ENCODE results near the gene FOXN4. TPM values are rescaled to one million over a fixed set of nuclear protein-coding genes. Genes with fewer than 3 reads are reported as not detected.

The FOXN4 gene
- total RNA-seq, 6 experiments from 2014 or later, result not detected

DNA sequence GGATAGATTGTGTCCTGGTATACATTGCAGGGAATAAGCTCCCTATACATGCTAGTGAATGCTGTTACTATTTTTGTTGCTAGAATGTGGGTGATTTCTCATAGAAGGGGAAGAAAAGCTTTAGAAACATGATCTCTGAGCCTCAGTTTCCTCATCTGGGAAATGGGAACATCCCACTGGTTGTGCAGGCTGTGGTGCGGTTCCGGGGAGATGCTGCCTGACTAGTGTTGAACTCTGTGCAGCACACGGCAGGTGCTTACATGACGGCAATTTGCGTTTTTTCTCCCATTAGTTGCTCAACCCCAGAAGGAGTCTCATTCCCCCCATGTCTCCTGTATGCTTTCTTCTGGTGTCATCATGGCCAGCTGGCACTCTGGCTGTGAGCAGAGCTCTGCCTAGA is 32.9 kb downstream of the FOXN4 start:
- no peaks in the 10 kb centered on the region; the same call in 1 of the 2 replicates for H3K4me1 Mint-ChIP-seq (ENCODE audit: low read depth)
- DNase-seq, result no peak
- no peaks in the 10 kb centered on the region for H3K36me3 Mint-ChIP-seq (ENCODE audit: low read depth)
- H3K27me3 Mint-ChIP-seq (ENCODE audit: insufficient read depth), result peaks cover 11% of the 10 kb centered on the region
- no peak overlapping the region for H3K27ac Mint-ChIP-seq
- H3K9me3 Mint-ChIP-seq, result no peaks in the 10 kb centered on the region
- TF ChIP-seq, protein P1, sequence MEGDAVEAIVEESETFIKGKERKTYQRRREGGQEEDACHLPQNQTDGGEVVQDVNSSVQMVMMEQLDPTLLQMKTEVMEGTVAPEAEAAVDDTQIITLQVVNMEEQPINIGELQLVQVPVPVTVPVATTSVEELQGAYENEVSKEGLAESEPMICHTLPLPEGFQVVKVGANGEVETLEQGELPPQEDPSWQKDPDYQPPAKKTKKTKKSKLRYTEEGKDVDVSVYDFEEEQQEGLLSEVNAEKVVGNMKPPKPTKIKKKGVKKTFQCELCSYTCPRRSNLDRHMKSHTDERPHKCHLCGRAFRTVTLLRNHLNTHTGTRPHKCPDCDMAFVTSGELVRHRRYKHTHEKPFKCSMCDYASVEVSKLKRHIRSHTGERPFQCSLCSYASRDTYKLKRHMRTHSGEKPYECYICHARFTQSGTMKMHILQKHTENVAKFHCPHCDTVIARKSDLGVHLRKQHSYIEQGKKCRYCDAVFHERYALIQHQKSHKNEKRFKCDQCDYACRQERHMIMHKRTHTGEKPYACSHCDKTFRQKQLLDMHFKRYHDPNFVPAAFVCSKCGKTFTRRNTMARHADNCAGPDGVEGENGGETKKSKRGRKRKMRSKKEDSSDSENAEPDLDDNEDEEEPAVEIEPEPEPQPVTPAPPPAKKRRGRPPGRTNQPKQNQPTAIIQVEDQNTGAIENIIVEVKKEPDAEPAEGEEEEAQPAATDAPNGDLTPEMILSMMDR (IDR thresholded peaks at IDR 0.05), result no peak
- no peak overlapping the region for H3K4me3 Mint-ChIP-seq

DNA sequence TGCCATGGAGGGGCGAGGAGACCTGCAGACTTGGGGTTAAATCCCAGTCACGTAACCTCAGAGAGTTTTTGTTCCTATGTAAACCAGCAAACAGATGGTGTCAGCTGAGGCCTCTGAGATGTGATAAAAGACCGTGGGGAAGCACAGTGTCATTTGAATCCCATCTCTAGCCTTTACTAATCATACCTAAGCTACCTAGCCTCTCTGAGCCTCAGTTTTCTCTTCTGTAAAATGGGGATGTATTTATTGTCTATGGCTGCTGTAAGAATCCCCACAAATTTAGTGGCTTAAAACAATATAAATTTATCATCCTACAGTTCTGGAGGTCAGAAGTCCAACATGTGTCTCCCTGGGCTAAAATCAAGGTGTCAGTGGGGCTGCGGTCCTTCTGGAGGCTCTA is 33.9 kb downstream of the FOXN4 start:
- Mint-ChIP-seq H3K27me3 (ENCODE audit: insufficient read depth) (peaks cover 11% of the 10 kb centered on the region), H3K4me1 (ENCODE audit: low read depth) (no peaks in the 10 kb centered on the region; the same call in 1 of the 2 replicates), H3K27ac (no peak overlapping the region), H3K4me3 (no peak overlapping the region), H3K36me3 (ENCODE audit: low read depth) (no peaks in the 10 kb centered on the region), H3K9me3 (no peaks in the 10 kb centered on the region; the same call in 1 of the 2 replicates)
- TF ChIP-seq, protein P1 (IDR thresholded peaks at IDR 0.05), result no peak
- DNase-seq, result no peak

DNA sequence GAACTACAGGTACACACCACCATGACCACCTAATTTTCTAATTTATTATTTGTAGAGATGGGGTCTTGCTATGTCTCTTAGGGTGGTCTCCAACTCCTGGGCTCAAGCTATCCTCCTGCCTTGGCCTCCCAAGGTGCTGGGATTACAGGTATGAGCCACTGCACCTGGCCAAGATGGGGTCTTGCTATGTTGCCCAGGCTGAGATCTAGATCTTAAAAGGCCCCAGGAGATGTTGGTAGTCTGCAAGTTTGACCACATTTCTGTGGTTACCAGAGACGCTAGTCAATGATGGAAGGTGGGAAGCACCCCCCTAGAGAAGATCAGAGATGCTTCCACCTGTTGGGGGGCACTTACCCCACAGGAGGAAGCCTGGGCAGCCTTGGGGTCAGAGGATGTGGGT is 34.7 kb downstream of the FOXN4 start:
- no peak for DNase-seq
- no peaks in the 10 kb centered on the region; the same call in 1 of the 2 replicates for H3K4me1 Mint-ChIP-seq (ENCODE audit: low read depth)
- no peaks in the 10 kb centered on the region for H3K36me3 Mint-ChIP-seq (ENCODE audit: low read depth)
- TF ChIP-seq, protein P1 (IDR thresholded peaks at IDR 0.05), result no peak
- peaks cover 13% of the 10 kb centered on the region for H3K27me3 Mint-ChIP-seq (ENCODE audit: insufficient read depth)
- H3K9me3 Mint-ChIP-seq, result no peaks in the 10 kb centered on the region; the same call in 1 of the 2 replicates
- no peak overlapping the region for H3K27ac Mint-ChIP-seq
- H3K4me3 Mint-ChIP-seq, result no peak overlapping the region

DNA sequence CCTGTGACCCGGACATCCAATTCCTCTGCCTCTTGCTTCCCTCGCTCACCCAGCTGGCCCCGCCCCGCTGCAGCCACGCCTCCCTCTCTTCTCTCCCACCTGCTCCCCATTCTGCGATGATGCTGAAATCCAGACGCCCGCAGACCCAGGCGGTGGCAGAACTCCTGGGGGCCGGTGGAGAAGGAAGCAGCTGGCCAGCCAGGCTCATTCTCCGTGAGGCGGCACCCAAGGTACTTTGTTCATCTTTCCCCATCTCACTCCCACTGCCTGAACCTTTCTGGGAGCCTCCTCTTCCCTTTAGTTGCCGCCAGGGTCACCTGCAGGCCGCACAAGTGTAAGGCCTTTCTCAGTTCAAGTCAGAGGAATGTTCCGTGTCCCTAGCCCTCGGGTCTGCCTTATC is 35.7 kb downstream of the FOXN4 start:
- peaks cover 13% of the 10 kb centered on the region for H3K27me3 Mint-ChIP-seq (ENCODE audit: insufficient read depth)

DNA sequence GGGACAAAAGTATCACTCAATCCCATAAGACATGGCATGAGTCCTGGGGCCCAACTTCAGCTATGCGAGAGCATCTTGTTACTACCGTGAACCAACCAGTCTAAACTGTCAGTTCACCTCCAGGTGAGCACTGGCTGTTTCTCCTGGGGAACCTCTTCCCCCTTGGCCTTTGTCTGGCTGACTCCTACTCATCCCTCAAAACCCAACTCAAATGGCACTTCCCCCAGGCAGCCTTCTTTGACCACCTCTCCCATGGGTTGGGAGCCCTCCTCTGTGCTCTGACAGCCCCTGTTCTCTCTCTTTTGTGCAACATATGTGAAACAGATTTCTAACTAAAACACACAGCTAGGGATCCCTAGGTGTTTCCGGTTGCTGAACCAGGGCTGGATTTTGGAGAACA is 37.7 kb downstream of the FOXN4 start:
- TF ChIP-seq, protein P1 (IDR thresholded peaks at IDR 0.05), result no peak
- no peak for DNase-seq
- Mint-ChIP-seq H3K4me1 (ENCODE audit: low read depth) (no peaks in the 10 kb centered on the region), H3K27me3 (ENCODE audit: insufficient read depth) (peaks cover 15% of the 10 kb centered on the region), H3K4me3 (no peak overlapping the region), H3K9me3 (no peaks in the 10 kb centered on the region; the same call in 1 of the 2 replicates), H3K36me3 (ENCODE audit: low read depth) (no peaks in the 10 kb centered on the region), H3K27ac (no peak overlapping the region)

More for the DNA sequence above, 35.7 kb downstream of the FOXN4 start:
- no peak for DNase-seq
- H3K4me1 Mint-ChIP-seq (ENCODE audit: low read depth), result no peaks in the 10 kb centered on the region; the same call in 1 of the 2 replicates
- no peaks in the 10 kb centered on the region for H3K36me3 Mint-ChIP-seq (ENCODE audit: low read depth)
- H3K27ac Mint-ChIP-seq, result no peak overlapping the region
- no peak overlapping the region for H3K4me3 Mint-ChIP-seq
- no peaks in the 10 kb centered on the region; the same call in 1 of the 2 replicates for H3K9me3 Mint-ChIP-seq
- TF ChIP-seq, protein P1 (IDR thresholded peaks at IDR 0.05), result no peak

DNA sequence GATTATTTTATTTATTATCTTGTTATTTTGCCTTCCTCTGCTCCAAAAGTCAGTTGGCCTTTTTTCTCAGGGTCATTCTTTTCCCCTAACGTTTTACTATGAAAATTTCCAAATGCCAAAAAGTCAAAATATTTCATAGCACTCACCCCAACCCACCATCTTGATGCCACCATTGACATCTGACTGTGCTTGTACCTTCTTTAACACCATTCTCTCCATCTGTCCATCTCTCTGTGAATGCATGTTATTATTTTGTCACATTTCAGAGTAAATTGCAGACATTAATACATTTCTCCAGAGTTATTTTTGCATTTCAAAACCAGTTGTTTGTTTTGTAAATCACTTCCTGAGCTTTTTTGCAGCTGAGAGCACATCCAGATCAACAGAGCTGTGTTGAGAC is 38.6 kb downstream of the FOXN4 start:
- Mint-ChIP-seq H3K27me3 (ENCODE audit: insufficient read depth) (peaks cover 11% of the 10 kb centered on the region), H3K4me1 (ENCODE audit: low read depth) (no peaks in the 10 kb centered on the region), H3K9me3 (no peaks in the 10 kb centered on the region; the same call in 1 of the 2 replicates), H3K4me3 (no peak overlapping the region), H3K36me3 (ENCODE audit: low read depth) (no peaks in the 10 kb centered on the region), H3K27ac (no peak overlapping the region)
- no peak for DNase-seq
- TF ChIP-seq, protein P1 (IDR thresholded peaks at IDR 0.05), result no peak
